CD14-positive monocyte (primary cell): Measurements from ENCODE around the gene NTN4. TPM values are rescaled to one million over a fixed set of nuclear protein-coding genes. Genes with fewer than 3 reads are reported as not detected.

Experiments used
- DNase-seq, 3 donors: peaks; one replicate each; pipeline ENCODE4 v3.0.0-alpha.2; 2011 to 2022
- H2AFZ ChIP-seq: 2 replicates; pipeline ENCODE4 v1.6.0; 2012; ENCODE audit warnings: mild to moderate bottlenecking, low read depth, low read length, inconsistent platforms; ENCODE audit not compliant: insufficient read depth, poor library complexity, severe bottlenecking
- H3K27ac ChIP-seq, 2 donors: 1 replicate in 1 of 2; 2 replicates in 1 of 2; pipeline ENCODE4 v1.5.1; 2012 to 2013; ENCODE audit warnings: low read length in 2 of 2, control low read depth in 1 of 2, inconsistent platforms in 1 of 2, low read depth in 1 of 2, mild to moderate bottlenecking in 1 of 2
- H3K27me3 ChIP-seq, 2 donors: one replicate each; pipeline versions ENCODE4 v1.6.0 to v1.6.1; 2011 to 2013; ENCODE audit warnings: low read length in 2 of 2; ENCODE audit not compliant: control insufficient read depth in 2 of 2, insufficient read depth in 2 of 2
- H3K36me3 ChIP-seq, 2 donors: replicated peaks in 1 of 2; 1 replicate in 1 of 2; 2 replicates in 1 of 2; pipeline versions ENCODE4 v1.5.1 to v1.6.1; 2012 to 2013; ENCODE audit warnings: low read length in 2 of 2, control low read depth in 1 of 2, inconsistent platforms in 1 of 2, mild to moderate bottlenecking in 1 of 2; ENCODE audit not compliant: insufficient read depth in 2 of 2, control insufficient read depth in 1 of 2
- H3K4me1 ChIP-seq, 2 donors: 1 replicate in 1 of 2; 2 replicates in 1 of 2; pipeline versions ENCODE4 v1.5.1 to v1.6.1; 2012 to 2013; ENCODE audit warnings: low read length in 2 of 2, control low read depth in 1 of 2, inconsistent platforms in 1 of 2, mild to moderate bottlenecking in 1 of 2, moderate library complexity in 1 of 2; ENCODE audit not compliant: insufficient read depth in 2 of 2, control insufficient read depth in 1 of 2
- H3K4me2 ChIP-seq: replicated peaks from 2 replicates; pipeline ENCODE3; 2012; ENCODE audit warnings: low read length, moderate library complexity, mild to moderate bottlenecking; ENCODE audit not compliant: poor library complexity, severe bottlenecking; ENCODE audit errors: extremely low read depth
- H3K4me3 ChIP-seq, 3 experiments: fragments of 200-600 bp in 1 of 3; sonication (generic) in 1 of 3; replicated peaks in 1 of 3; 1 replicate in 2 of 3; 2 replicates in 1 of 3; pipeline ENCODE4 v1.5.1; 2011 to 2013; ENCODE audit warnings: low read length in 3 of 3, mild to moderate bottlenecking in 3 of 3, control low read depth in 2 of 3, low read depth in 2 of 3, inconsistent platforms in 1 of 3, moderate library complexity in 1 of 3
- H3K79me2 ChIP-seq: 2 replicates; pipeline ENCODE4 v1.6.0; 2012; ENCODE audit warnings: mild to moderate bottlenecking, control low read depth, inconsistent platforms, low read length, moderate library complexity; ENCODE audit not compliant: insufficient read depth
- H3K9ac ChIP-seq: 2 replicates; pipeline ENCODE4 v1.6.0; 2017; ENCODE audit warnings: low read length, mild to moderate bottlenecking; ENCODE audit not compliant: insufficient read depth, poor library complexity, severe bottlenecking
- H3K9me3 ChIP-seq, 2 donors: replicated peaks in 1 of 2; 1 replicate in 1 of 2; 2 replicates in 1 of 2; pipeline versions ENCODE4 v1.5.1 to v1.6.1; 2012 to 2013; ENCODE audit warnings: low read length in 2 of 2, control low read depth in 1 of 2; ENCODE audit not compliant: control insufficient read depth in 1 of 2, insufficient read depth in 1 of 2
- H4K20me1 ChIP-seq: 2 replicates; pipeline ENCODE4 v1.6.0; 2012; ENCODE audit warnings: mild to moderate bottlenecking, low read length, control low read depth, moderate library complexity; ENCODE audit not compliant: insufficient read depth
- H3K27ac Mint-ChIP-seq, 7 donors: one replicate each; pipeline ENCODE4 v1.8.0; 2020; ENCODE audit warnings: mild to moderate bottlenecking in 7 of 7, mixed read lengths in 7 of 7, moderate library complexity in 6 of 7, inconsistent platforms in 2 of 7
- H3K27me3 Mint-ChIP-seq, 3 donors: one replicate each; pipeline ENCODE4 v1.8.0; 2021 to 2022; ENCODE audit warnings: low read depth in 3 of 3, mild to moderate bottlenecking in 3 of 3, mixed read lengths in 3 of 3, moderate library complexity in 3 of 3, inconsistent platforms in 1 of 3
- H3K36me3 Mint-ChIP-seq, 2 donors: one replicate each; pipeline ENCODE4 v1.8.0; 2020; ENCODE audit warnings: mixed read lengths in 2 of 2, inconsistent platforms in 1 of 2, mild to moderate bottlenecking in 1 of 2
- H3K4me1 Mint-ChIP-seq: one replicate; pipeline ENCODE4 v1.8.0; 2020; ENCODE audit warnings: mild to moderate bottlenecking, mixed read lengths
- H3K4me3 Mint-ChIP-seq, 2 donors: one replicate each; pipeline ENCODE4 v1.8.0; 2020; ENCODE audit warnings: mild to moderate bottlenecking in 2 of 2, mixed read lengths in 2 of 2, moderate library complexity in 1 of 2
- H3K9me3 Mint-ChIP-seq, 7 donors: one replicate each; pipeline ENCODE4 v1.8.0; 2020 to 2022; ENCODE audit warnings: mixed read lengths in 7 of 7, mild to moderate bottlenecking in 6 of 7, moderate library complexity in 6 of 7, inconsistent platforms in 2 of 7
- WGBS: methylation state at CpG from one replicate; pipeline ENCODE4 v1.1.5; 2013; ENCODE audit warnings: missing lambda C conversion rate; ENCODE audit not compliant: insufficient coverage; 5-methylcytosine and 5-hydroxymethylcytosine counted together
- intact Hi-C, 2 donors: fragments of 100-400 bp; cut with micrococcal nuclease; formaldehyde crosslinking; loops; one replicate each; pipeline versions ENCODE4 v1.15.0 to v1.15.1; 2023
- polyA plus RNA-seq, 3 donors: library from polyadenylated mRNA; depleted of rRNA in 1 of 3; unstranded in 2 of 3; stranded (reverse) in 1 of 3; fragments of 300-500 nt in 2 of 3; fragments of >200 nt in 1 of 3; fragmentation: Illumina TruSeq in 2 of 3; gene quantifications; 1 replicate in 2 of 3; 2 replicates in 1 of 3; pipeline ENCODE4 v1.2.3, GENCODE V29; 2012 to 2021
- TF ChIP-seq, protein P1 (sequence below): fragments of 200-600 bp; IDR thresholded peaks from one replicate; pipeline ENCODE4 v1.8.0; 2022; ENCODE audit warnings: antibody characterized with exemption, mild to moderate bottlenecking

NTN4 gene
- polyA plus RNA-seq, 3 donors = not detected

DNA sequence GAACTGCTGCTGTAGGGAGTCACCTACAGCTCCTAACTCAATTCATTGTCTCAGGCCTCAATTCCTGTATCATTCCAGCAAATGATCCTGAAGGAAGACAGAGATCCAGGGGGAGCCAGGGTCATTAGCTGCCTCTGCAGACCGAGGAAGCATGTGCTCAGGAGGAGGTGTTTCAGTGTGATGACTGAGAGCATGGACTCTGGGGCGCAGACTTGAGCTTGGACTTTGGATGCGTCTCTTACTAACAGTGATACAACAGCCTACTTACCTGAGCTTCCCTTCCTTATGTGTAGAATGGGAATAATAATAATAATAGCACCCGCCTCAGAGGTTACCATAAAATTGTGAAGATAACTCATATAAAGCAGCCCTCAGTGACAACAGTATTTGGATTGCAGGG lies 147.3 kb downstream of the NTN4 start:
- no peaks in the 10 kb centered on the region for H3K27me3 ChIP-seq
- H3K4me2 ChIP-seq = no peak overlapping the region
- peaks cover 0 to 3% (median 0%) of the 10 kb centered on the region in 7 donors for H3K9me3 Mint-ChIP-seq
- TF ChIP-seq, protein P1, sequence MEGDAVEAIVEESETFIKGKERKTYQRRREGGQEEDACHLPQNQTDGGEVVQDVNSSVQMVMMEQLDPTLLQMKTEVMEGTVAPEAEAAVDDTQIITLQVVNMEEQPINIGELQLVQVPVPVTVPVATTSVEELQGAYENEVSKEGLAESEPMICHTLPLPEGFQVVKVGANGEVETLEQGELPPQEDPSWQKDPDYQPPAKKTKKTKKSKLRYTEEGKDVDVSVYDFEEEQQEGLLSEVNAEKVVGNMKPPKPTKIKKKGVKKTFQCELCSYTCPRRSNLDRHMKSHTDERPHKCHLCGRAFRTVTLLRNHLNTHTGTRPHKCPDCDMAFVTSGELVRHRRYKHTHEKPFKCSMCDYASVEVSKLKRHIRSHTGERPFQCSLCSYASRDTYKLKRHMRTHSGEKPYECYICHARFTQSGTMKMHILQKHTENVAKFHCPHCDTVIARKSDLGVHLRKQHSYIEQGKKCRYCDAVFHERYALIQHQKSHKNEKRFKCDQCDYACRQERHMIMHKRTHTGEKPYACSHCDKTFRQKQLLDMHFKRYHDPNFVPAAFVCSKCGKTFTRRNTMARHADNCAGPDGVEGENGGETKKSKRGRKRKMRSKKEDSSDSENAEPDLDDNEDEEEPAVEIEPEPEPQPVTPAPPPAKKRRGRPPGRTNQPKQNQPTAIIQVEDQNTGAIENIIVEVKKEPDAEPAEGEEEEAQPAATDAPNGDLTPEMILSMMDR = no peak
- no peaks in the 10 kb centered on the region for H3K79me2 ChIP-seq
- no peaks in the 10 kb centered on the region for H3K4me1 ChIP-seq
- no peaks in the 10 kb centered on the region for H4K20me1 ChIP-seq
- H3K36me3 ChIP-seq = no peaks in the 10 kb centered on the region
- no peak overlapping the region for H2AFZ ChIP-seq
- intact Hi-C loops = no loop called here
- no peak overlapping the region for H3K9ac ChIP-seq
- H3K27ac Mint-ChIP-seq = no peak overlapping the region
- H3K36me3 Mint-ChIP-seq = no peaks in the 10 kb centered on the region
- DNase-seq = no peak
- peaks cover 8 to 10% (median 8%) of the 10 kb centered on the region in 3 donors for H3K27me3 Mint-ChIP-seq
- no peaks in the 10 kb centered on the region for H3K4me1 Mint-ChIP-seq
- no peak overlapping the region for H3K4me3 Mint-ChIP-seq
- WGBS = no CpG with 5 or more reads among the region's 4 CpGs
- H3K27ac ChIP-seq = no peak overlapping the region
- peaks cover 0 to 4% of the 10 kb centered on the region in 2 donors for H3K9me3 ChIP-seq
- no peak overlapping the region for H3K4me3 ChIP-seq

DNA sequence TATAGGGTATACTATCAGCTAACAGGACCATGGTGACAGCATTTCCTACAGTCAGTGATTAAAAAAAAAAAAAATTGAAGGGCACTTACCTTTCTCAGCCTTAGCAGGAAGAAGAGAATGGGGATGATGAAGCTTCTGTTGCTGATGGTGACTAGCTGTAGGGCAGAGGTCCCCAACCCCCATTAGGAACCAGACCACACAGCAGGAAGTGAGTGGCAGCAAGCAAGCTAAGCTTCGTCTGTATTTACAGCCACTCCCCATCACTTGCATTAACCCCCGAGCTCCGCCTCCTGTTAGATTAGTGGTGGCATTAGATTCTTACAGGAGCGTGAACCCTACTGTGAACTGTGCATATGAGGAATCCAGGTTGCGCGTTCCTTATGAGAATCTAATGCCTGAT lies 148.0 kb downstream of the NTN4 start:
- Histone ChIP-seq H3K27ac (no peak overlapping the region), H3K27me3 (no peaks in the 10 kb centered on the region), H3K79me2 (no peaks in the 10 kb centered on the region), H3K4me1 (no peaks in the 10 kb centered on the region), H3K9ac (no peak overlapping the region), H2AFZ (no peak overlapping the region), H3K4me3 (no peak overlapping the region), H3K4me2 (no peak overlapping the region), H3K36me3 (no peaks in the 10 kb centered on the region), H4K20me1 (no peaks in the 10 kb centered on the region), H3K9me3 (peaks cover 0 to 4% of the 10 kb centered on the region in 2 donors)
- Mint-ChIP-seq H3K36me3 (no peaks in the 10 kb centered on the region), H3K4me1 (no peaks in the 10 kb centered on the region), H3K27me3 (peaks cover 6 to 10% (median 7%) of the 10 kb centered on the region in 3 donors), H3K9me3 (peaks cover 0 to 3% (median 0%) of the 10 kb centered on the region in 7 donors), H3K27ac (no peak overlapping the region), H3K4me3 (no peak overlapping the region)
- intact Hi-C loops = no loop called here
- 93% methylated on average over 3 of the region's 6 CpGs for WGBS
- TF ChIP-seq, protein P1 = no peak
- no peak for DNase-seq
